Left ventricle myocardium superior (tissue), 1 donor: Measurements from ENCODE around the gene LRRN4CL. TPM values are rescaled to one million over a fixed set of nuclear protein-coding genes. Genes with fewer than 3 reads are reported as not detected.
"Not testable (repeated sequence)": the region's sequence is repeated elsewhere in the genome, so short reads cannot be mapped to it uniquely, and the experiment has no call there.

ENCODE experiments used
- ATAC-seq: fragments of 200-7000 bp; cut with Tn5 transposase; one replicate; pipeline ENCODE4 v1.9.1; 2020; ENCODE audit warnings: mild to moderate bottlenecking, moderate library complexity
- DNase-seq: peaks from one replicate; pipeline ENCODE4 v3.0.0-alpha.2; 2020
- intact Hi-C: fragments of 100-400 bp; cut with micrococcal nuclease; formaldehyde crosslinking; loops from one replicate; pipeline ENCODE4 v1.11.0; 2022
- total RNA-seq: library from RNA; stranded (reverse); fragmentation: NEBNext Ultra II Directional; extraction: Animal tissue kit (Norgen Biotek cat#: 25700); gene quantifications from one replicate; pipeline ENCODE4 v1.2.1, GENCODE V29; 2021
- donor health status: DM: no; HTN: yes; CAD: no; lungs with severe emphysema.

LRRN4CL gene
- total RNA-seq, 1 donor from 2014 or later: 3.4 TPM

DNA sequence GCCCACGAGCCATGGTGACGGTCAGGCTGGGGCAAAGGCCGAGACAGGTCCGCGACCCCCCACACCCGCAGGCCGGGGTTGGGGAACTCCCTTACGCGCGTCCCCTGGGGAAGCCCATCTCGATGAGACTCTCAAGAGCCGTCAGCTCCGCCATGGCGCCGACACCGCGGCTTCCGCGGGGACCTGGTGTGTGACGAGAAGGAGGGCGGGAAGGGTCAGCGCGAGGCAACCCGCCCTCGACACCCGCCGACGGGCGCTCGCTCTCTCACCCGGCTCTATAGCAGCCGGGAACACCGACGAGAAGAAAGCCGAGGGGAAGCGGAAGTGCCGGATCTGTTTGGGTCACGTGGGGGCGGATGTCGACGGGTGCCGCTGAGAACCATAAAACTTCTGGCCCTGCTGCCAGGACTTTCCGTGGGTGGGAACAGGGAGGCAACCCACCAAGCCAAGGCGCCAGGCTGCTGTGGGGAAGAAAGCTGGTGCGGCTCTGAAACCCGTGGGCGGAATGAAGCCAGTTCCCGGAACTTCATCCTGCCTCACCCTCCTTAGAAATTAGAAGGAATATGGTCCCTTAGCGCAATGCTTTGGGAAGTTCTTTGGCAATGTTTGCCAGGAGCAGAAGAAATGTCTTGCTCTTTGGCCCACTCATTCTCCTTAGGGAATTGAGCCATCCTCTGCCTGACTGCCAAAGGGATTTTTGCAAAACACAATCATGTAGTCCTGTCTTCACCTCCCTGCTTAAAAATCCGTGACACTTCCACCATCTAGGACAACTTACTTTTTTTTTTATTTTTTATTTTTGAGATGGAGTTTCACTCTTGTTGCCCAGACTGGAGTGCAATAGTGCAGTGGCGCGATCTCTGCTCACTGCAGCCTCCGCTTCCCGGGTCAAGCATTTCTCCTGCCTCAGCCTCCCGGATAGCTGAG lies 10.3 kb downstream of the LRRN4CL start, which contains the start of gene UBXN1:
Gene UBXN1 (minus strand): TSS at position 304 of the 927 bp plus-strand sequence. CDS start 150 bp downstream, at position 154.
- ATAC-seq (peak; percentile 88), DNase-seq (peak; percentile 93)
- intact Hi-C loops: no loop called here

DNA sequence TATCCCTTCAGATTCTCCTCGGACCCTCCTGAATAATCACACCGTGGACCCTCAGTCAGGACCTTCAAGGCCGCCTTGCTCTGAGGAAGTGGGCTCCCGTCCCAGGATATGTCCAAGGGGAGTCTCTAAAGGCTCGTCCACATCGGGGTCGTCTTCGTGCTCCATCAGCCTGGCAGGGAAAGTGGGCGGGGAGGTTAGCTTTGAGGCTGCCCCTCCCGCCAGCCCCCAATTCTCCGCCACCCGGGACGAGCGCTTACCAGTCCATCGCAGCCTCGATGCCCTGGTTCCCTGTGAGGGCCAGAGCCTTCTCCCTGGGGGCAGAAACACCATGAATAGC lies 10.9 kb downstream of the LRRN4CL start:
- DNase-seq (no peak), ATAC-seq (no peak)
- intact Hi-C loops: no loop called here

DNA sequence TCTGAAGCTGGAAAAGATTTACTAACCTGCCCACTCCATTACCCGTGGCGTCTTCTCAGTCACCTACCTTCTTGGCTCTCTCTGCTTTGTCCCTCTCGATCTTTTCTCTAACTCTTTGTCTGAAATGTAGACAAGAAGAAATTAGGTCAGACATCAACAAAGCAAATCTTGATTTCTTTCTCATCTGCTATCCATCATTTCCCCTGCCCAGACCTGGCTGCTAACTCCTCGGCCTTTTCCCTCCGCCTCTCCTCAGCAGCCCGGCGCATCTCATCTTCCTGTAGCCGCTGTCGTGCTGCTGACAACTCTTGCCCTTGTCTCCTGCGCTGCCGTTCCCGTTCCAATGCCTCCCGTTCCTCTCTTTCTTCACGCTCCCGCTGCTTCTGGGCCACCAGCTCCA lies 11.6 kb downstream of the LRRN4CL start:
- intact Hi-C loops: no loop called here
- no peak for ATAC-seq

DNA sequence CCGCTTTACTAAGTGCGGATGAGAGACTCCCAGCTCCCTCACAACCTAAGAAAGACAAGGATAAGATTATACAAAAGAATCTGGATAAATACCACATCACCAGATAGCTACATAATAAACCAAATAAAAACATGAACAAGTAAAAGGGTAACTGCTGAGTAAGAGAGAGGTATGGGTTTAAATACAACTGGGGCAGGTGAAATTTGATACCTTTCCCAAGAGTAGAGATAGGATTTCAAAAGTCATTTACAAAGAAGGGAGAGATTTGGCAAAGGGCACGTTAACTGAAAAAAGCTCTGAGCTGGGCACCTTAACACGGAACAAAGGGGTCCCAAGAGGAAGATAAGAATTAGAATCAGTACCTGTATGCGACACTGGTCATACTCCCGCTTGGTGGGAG lies 12.2 kb downstream of the LRRN4CL start:
- DNase-seq: no peak
- intact Hi-C loops: no loop called here
- no peak for ATAC-seq

More for the DNA sequence above, 11.6 kb downstream of the LRRN4CL start:
- DNase-seq: no peak

DNA sequence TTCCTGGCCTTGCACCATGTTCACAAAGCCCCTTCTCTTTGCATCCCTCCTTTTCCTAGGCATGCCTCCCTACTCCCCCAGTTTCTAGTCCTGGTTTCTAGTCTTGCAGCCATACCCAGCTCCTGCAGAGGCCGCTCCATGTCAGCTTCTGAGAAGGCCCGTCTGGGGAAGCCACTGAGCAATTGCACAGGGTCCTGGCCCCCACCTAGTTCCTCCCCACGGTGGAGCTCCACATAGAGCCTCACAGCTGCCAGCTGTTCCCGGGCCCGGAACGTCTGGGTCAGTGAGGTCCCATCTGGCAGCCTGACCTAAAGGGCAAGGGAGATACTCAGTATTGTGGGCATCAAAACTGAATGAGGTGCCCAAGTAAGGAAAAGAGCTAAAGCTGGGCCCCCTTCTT lies 12.6 kb downstream of the LRRN4CL start:
- no peak for ATAC-seq
- no peak for DNase-seq
- intact Hi-C loops: no loop called here

DNA sequence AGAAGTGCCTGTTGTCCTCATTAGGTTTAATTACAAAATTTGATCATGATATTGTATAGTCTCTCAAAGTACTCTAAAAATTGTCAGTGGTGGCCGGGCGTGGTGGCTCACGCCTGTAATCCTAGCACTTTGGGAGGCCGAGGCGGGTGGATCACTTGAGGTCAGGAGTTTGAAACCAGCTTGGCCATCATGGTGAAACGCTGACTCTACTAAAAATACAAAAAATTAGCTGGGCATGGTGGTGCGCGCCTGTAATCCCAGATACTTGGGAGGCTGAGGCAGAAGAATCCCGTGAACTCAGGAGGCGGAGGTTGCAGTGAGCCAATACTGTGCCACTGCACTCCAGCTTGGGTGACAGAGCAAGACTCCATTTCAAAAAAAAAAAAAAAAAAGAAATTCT lies 13.9 kb downstream of the LRRN4CL start:
- ATAC-seq, DNase-seq, intact Hi-C loops: not testable (repeated sequence)

DNA sequence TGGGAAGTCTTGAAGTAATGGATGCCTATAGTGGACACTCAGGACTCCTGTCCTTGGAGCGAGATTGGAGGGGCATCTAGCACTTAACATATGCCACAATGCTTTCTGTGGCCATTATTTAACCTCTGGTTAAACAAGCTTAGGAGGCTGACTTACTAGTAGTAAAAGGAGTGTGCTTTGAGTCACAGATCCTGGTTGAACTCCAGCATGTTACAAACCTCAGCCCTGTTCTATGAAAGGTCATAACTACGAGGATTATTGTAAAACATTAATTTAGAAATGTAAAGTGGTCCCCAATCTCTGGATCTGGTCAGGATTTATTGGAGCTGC lies 16.2 kb downstream of the LRRN4CL start:
- no peak for ATAC-seq
- intact Hi-C loops: no loop called here

DNA sequence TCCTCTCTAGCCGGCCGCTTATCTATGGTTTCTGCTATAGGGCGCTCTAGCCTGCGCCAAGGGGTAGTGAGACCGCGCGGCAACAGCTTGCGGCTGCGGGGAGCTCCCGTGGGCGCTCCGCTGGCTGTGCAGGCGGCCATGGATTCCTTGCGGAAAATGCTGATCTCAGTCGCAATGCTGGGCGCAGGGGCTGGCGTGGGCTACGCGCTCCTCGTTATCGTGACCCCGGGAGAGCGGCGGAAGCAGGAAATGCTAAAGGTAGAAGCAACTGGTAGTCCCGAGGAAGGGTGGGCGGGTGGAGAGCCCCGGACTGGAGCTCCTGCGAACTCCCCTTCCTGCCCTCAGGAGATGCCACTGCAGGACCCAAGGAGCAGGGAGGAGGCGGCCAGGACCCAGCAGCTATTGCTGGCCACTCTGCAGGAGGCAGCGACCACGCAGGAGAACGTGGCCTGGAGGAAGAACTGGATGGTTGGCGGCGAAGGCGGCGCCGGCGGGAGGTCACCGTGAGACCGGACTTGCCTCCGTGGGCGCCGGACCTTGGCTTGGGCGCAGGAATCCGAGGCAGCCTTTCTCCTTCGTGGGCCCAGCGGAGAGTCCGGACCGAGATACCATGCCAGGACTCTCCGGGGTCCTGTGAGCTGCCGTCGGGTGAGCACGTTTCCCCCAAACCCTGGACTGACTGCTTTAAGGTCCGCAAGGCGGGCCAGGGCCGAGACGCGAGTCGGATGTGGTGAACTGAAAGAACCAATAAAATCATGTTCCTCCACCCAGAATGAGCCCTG lies 17.5 kb downstream of the LRRN4CL start, which contains the start of the genes LBHD1 and UQCC3:
Gene LBHD1 (minus strand): TSS at position 660 of the 782 bp plus-strand sequence. CDS start 2,236 bp downstream, outside the sequence.
Gene UQCC3 (plus strand): TSS at position 66 of the 782 bp plus-strand sequence. CDS start 73 bp downstream, at position 139.
- intact Hi-C loops: no loop called here
- peak; percentile 81 for DNase-seq
- ATAC-seq: peak; percentile 89

More for the DNA sequence above, 16.2 kb downstream of the LRRN4CL start:
- DNase-seq: no peak

DNA sequence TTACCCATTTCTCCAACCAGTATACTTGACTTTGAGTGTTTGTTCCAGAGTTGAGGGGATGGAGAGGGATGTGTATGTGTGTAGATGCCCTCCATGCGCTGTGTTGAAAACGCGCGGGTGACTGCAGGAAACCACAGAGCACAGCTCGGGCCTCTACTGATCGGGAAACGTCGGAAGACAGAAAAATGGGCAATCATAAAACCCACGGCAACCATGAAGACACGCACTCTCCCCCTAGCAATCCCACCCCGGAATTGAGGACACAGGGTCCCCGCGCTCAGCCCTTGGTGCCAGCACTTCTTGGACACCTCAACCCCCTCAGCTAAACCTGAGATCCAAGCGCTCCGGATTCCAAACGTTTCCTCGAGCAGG lies 18.1 kb downstream of the LRRN4CL start:
- DNase-seq (no peak), ATAC-seq (peak; percentile 38)
- intact Hi-C loops: no loop called here

DNA sequence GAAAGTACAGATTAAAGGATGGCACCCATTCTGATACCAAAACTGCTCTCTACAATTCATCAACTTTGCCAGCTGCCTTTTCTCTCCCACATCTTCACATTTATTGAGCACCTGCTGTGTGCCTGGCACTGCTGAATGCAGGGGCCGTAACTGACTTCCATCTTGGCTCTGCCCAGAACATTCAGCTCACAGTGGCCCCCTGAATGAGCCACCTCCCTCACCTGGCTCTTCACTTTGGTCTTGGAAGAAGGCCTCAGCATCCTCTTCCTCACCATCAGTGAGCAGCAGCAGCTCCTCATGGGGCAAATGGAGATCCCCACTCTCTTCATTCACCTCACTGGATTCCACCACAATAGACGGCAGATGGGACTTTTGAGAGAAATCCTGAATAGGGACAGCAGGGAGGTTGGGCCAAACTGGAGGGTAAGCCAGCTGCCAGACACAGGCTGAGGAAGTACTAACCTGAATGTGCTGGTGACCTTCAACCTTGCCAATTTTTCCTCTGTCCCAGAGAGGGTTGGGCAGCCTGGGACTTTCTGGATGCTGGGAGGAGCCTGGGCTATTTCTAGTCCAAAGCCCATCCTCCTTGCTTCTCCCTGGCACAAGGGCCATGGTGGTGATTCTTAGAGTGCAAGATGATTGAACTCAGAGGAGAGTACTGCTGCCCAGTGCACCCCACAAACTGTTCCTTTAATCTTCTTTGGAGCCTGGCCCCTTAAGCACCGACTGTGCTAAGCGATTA lies 19.7 kb downstream of the LRRN4CL start:
- intact Hi-C loops: no loop called here
- no peak for DNase-seq
- ATAC-seq: no peak

DNA sequence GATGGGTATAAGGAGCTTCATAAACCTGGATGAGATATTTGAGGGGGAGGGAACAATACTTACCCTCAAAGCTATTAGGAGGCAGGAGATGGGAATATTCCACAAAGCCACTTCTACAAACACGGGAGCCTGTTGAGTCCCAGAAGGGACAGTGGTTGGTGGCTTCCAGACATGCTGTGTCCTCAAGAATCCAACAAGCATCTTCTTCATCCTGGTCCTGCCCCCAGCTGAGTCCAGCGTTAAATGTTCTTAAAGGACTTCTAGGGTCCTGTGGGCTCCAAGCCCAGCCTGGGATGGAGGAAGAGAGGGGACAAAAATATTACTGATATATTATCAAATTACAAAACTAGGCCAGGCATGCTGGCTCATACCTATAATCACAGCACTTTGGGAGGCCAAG lies 21.9 kb downstream of the LRRN4CL start:
- DNase-seq (no peak), ATAC-seq (no peak)
- intact Hi-C loops: no loop called here

DNA sequence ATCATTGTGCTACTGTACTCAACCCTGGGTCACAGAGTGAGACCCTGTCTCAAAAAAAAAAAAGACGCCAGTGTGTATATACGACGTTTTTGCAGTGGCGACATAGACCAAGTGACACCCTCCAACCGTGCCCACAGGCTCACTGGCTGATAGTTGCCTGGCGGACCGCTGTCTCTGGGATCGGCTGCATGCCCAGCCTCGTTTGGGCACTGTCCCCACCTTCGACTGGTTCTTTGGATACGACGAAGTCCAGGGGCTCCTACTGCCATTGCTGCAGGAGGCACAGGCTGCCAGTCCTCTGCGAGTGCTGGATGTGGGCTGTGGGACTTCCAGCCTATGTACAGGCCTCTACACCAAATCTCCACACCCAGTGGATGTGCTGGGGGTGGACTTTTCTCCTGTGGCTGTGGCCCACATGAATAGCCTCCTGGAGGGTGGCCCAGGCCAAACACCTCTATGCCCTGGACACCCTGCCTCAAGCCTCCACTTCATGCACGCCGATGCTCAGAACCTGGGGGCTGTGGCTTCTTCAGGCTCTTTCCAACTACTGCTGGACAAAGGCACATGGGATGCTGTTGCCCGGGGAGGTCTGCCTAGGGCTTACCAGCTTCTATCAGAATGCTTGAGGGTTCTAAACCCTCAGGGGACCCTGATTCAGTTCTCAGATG lies 22.9 kb downstream of the LRRN4CL start:
- ATAC-seq (no peak), DNase-seq (no peak)
- intact Hi-C loops: no loop called here

DNA sequence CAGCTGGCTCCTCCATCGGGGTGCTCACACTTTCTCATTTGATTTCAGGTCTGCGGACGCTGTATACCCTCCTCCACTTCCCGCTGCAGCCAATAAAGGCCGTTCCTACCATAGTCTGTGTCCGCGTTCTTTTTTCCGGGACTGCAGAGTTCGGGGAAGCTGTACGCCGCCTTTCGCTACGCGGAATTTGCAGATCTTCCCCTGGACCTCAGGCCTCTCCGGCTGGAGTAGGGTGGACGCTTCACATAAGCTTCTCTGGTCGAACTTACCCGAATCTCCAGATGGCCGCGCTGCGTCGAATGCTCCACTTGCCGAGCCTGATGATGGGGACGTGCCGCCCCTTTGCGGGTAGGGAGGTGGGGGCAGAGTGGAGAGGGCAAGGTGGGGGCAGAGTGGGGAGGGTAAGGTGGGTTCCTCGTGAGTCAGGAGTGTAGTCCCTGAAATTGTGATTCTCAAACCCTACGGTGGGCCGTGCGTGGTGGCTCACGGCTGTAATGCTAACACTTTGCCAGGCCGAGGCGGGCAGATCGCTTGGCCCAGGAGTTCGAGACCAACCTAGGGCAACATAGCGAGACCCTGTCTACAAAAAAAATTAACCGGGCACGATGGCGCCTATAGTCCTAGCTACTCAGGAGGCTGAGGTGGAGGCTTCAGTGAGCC lies 23.6 kb downstream of the LRRN4CL start:
- peak; percentile 69 for DNase-seq
- intact Hi-C loops: no loop called here
- ATAC-seq: peak; percentile 51

DNA sequence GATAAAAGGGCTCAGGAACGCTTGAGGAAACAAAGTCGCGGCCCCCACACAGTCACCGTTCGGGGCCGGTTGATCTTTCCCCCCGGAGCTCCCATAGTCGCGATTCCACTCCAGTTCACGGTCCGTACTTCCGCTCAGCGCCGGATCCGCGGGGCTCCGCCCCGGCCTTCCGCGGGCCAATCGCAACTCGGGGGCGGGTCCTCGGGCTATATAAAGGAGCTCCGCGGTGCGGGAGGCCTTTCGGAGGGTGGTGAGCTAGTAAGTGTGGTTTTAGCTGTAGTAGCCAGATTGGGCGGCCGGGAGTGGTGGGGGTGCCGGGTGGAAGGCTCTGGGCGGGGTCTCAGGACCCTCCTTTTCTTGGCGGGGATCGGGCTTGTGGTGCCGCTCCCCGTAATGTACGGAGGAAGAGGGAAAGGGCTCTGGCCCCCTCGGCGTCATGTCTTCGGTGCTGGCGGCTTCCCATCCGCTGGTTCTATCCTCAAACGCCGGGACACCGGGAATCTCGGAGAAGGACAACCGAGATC lies 24.2 kb downstream of the LRRN4CL start, which contains the start of the genes C11orf98 and CSKMT:
Gene C11orf98 (minus strand): TSS at position 136 of the 524 bp plus-strand sequence. CDS start 41 bp downstream, at position 95.
Gene CSKMT (plus strand): TSS at position 238 of the 524 bp plus-strand sequence. CDS start 568 bp downstream, outside the sequence.
- ATAC-seq: peak; percentile 98
- peak; percentile 95 for DNase-seq
- intact Hi-C loops: no loop called here

DNA sequence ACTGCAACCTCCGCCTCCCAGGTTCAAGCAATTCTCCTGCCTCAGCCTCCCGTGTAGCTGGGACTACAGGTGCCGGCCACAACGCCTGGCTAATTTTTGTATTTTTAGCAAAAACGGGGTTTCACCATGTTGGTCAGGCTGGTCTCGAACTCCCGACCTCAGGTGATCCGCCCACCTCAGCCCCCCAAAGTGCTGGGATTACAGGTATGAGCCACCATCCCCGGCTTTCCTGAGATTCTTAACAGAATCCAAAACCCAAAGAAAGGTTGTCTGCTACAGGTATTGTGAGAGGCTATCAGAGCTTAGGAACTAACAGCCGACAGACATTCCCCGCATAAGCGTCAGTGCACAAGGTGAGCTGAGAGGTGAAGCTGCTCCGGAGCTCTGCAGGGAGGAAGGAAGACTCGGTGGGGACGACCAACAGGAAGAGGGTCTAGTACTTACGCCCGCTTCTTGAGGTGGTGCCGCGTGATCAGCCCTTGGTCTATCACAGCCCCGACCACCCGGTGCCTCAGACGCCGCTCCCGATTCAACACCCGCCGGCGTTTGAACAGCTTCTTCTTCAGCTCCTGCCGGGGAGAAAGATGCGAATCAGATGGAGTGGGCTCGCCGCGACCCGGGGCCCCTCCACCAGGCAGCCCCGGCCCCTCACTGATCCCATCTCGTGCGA lies 24.8 kb downstream of the LRRN4CL start:
- DNase-seq (no peak), ATAC-seq (peak; percentile 36)
- intact Hi-C loops: no loop called here

DNA sequence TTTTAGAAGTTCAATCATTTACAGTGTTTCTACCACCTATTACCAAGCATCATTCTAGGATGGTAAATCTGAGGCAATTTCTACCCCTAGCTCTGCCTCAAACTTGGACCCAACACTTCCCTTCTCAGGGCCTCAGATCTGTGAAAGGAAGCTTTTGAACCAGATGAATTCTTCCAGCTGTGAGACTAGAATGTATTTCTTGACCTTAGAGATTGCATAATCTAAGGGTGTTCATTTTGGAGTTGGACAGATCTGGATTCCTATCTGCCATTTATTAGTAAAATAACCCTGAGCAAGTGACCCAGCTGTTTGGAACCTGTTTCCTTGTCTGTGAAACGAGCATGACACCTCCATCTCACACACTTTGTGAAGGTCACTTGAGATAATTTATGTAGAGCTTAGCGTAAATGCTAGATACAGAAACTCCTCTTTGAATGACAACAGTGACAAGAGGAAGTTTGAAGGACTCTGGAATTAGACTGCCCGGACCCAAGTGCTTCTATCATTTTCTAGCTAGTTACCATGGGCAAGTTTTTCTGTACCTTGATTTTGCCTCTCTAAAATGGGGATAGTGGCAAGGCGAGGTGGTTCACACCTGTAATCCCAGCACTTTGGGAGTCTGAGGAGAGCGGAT lies 32.4 kb downstream of the LRRN4CL start:
- intact Hi-C loops: no loop called here
- no peak for DNase-seq

DNA sequence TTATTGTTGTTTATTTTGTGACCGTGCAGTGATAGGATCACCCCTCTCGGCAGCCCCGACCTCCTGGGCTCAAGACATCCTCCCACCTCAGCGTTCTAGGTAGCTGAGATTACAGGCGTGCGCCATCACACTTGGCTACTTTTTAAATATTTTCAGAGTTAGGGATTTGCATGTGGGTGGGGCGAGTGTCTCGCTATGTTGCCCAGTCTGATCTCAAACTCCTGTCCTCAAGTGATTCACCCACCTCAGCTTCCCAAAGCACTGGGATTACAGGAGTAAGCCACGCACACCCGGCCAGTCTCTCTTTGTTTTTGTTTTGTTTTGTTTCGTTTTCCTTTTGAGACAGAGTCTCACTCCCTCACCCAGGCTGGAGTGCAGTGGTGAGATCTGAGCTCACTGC lies 35.0 kb downstream of the LRRN4CL start:
- intact Hi-C loops: no loop called here
- DNase-seq (no peak), ATAC-seq (no peak)

More for the DNA sequence above, 32.4 kb downstream of the LRRN4CL start:
- ATAC-seq: no peak
